Measurements from ENCODE around the gene SH3BP5L.

Gene SH3BP5L

GRCh38 chr1:248810727-248811513 is 14.8 kb downstream of the SH3BP5L start:
- H3K4me3 ChIP-seq (replicated peaks; ENCODE audit: low read depth, low read length): no peak overlapping the region
- TF ChIP-seq CTCF (IDR thresholded peaks at IDR 0.05; ENCODE audit: low read length, missing control alignments): no peak
- peak; percentile 39 for DNase-seq (ENCODE audit: low read depth)

DNA sequence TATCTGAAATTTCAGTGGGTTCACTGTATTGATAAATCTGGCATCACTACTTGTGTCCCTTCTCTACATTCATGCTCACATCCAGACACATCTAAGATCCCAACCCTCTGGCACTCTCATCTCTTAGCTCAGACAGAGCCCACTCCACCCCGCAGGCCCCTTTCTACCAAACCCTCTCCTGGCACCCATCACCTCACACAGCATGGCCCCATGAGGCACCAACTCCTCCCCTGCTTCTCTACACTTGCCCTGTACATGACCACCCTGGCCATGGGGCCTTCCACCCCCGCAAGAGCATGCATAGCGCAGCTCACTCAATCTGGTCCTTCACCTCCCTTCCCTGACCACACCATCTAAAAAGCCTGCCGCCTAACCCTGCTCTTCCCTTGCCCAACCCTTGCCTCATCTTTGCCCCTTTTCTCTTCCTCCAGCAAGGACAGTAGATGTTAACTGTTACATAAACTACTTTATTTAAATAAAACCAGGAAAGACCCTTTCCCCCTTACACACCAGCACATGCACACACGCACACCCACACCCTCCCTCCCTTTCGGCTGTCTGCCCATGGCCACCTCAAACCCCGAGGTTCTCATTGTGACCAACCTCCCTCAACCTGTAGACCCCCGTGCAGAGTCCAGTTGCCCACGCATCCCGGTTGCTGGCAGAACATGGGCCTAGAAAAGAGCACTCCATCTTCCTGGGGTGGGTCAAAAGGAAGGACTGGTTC is 15.6 kb downstream of the SH3BP5L start:
- no peak for TF ChIP-seq CTCF (IDR thresholded peaks at IDR 0.05; ENCODE audit: low read length, missing control alignments)
- no peak for DNase-seq (ENCODE audit: low read depth)
- H3K4me3 ChIP-seq (replicated peaks; ENCODE audit: low read depth, low read length): no peak overlapping the region

DNA sequence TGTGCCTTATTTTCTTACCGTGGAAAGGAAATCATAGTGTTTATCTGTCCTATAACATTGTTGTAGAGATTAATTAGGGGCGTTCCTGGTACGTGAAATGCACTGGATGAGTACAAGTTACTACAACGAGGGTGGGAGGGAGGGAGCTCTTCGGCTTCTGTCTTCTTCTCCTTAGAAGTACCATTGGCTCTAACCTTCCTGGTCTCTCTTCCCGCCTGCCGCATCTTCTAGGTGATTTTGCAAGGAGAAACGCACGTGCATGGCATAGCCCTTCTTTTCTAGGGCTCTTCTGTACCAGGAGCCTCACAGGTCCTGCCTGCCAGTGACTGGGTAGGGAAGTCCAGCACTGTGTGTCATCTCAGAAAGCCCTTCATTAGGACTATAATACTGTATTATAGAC is 16.8 kb downstream of the SH3BP5L start:
- DNase-seq (ENCODE audit: low read depth): no peak

DNA sequence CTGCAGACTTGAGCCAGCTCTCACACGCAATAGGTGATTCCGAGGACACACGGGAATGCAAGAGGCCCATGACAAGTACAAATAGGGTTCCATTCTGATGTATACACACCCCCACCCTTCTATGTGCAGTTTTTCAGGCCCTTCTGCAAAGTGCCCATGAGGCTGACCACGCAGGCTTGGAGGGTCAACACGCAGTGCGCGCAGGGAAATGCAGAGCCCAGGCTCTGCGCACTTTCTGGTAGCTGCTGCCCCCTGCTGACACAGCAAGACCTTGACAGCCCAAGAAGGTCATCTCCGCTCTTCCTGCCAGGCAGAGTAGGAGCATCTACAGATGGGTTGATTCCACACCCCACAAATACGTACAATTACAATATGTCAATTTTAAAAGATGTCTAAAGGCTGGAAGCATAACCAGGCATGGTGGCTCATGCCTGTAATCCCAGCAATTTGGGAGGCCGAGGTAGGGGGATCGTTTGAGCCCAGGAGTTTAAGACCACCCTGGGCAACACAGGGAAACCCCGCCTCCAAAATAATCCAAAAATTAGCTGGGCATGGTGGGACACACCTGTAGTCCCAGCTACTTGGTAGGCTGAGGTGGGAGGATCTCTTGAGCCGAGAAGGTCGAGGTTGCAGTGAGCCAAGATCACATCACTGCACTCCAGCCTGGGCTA is 18.5 kb downstream of the SH3BP5L start:
- DNase-seq (ENCODE audit: low read depth): peak; percentile 60
- no peak overlapping the region for H3K4me3 ChIP-seq (replicated peaks; ENCODE audit: low read depth, low read length)
- TF ChIP-seq CTCF (IDR thresholded peaks at IDR 0.05; ENCODE audit: low read length, missing control alignments): peak; percentile 78

More for the DNA sequence above, 16.8 kb downstream of the SH3BP5L start:
- H3K4me3 ChIP-seq (replicated peaks; ENCODE audit: low read depth, low read length): no peak overlapping the region
- TF ChIP-seq CTCF (IDR thresholded peaks at IDR 0.05; ENCODE audit: low read length, missing control alignments): no peak

- no peak overlapping the region for H3K4me3 ChIP-seq (replicated peaks; ENCODE audit: low read depth, low read length)
- DNase-seq (ENCODE audit: low read depth): no peak
Measured at GRCh38 chr1:248805876-248806275, 19.8 kb downstream of the SH3BP5L start.

More at GRCh38 chr1:248805876-248806275, 19.8 kb downstream of the SH3BP5L start:
- no peak for TF ChIP-seq CTCF (IDR thresholded peaks at IDR 0.05; ENCODE audit: low read length, missing control alignments)

Measured in fibroblast of pulmonary artery (primary cell).